Pancreas (tissue), 10 donors: ENCODE data around the gene TTC33. TPM values are rescaled to one million over a fixed set of nuclear protein-coding genes. Genes with fewer than 3 reads are reported as not detected.

Experiments
- ATAC-seq, 4 donors: fragments of 200-7000 bp; cut with Tn5 transposase; one replicate each; pipeline versions ENCODE4 v1.8.0 to v1.9.1; 2020; ENCODE audit warnings: mild to moderate bottlenecking in 4 of 4, moderate library complexity in 4 of 4
- DNase-seq, 6 donors: peaks; one replicate each; pipeline ENCODE4 v3.0.0-alpha.2; 2020
- FAIRE-seq: peaks from 2 replicates; lab custom pipeline; 2012; peaks lifted over from hg19 to GRCh38; lab: Jason Lieb, UNC
- H3K27ac ChIP-seq, 4 donors: fragments of 200-600 bp; sonication (generic); 1 replicate in 3 of 4; 2 replicates in 1 of 4; pipeline versions ENCODE4 v1.5.0 to v1.8.0; 2020
- H3K27me3 ChIP-seq, 4 donors: fragments of 200-600 bp; one replicate each; pipeline ENCODE4 v1.8.0; 2021
- H3K36me3 ChIP-seq, 3 donors: fragments of 200-600 bp; sonication (generic) in 1 of 3; one replicate each; pipeline versions ENCODE4 v1.5.0 to v1.8.0; 2020 to 2021
- H3K4me1 ChIP-seq, 3 donors: fragments of 200-600 bp; one replicate each; pipeline ENCODE4 v1.8.0; 2021
- H3K4me3 ChIP-seq, 4 donors: fragments of 200-600 bp; sonication (generic) in 2 of 4; one replicate each; pipeline versions ENCODE4 v1.5.0 to v1.8.0; 2020 to 2021
- H3K9me3 ChIP-seq, 4 donors: fragments of 200-600 bp; one replicate each; pipeline ENCODE4 v1.8.0; 2021
- WGBS, 2 donors: extraction: QIAGEN DNeasy Blood & Tissue Kit; methylation state at CpG; one replicate each; pipeline ENCODE4 v1.1.7; 2013; 5-methylcytosine and 5-hydroxymethylcytosine counted together
- intact Hi-C, 3 donors: fragments of 100-400 bp; cut with DNase I; formaldehyde crosslinking; loops; one replicate each; pipeline versions ENCODE4 v1.11.1 to v1.14.2; 2022
- polyA plus RNA-seq, 2 donors: library from polyadenylated mRNA; stranded (reverse); fragments of 200-250 nt; gene quantifications; one replicate each; pipeline ENCODE4 v1.2.3, GENCODE V29; 2013
- total RNA-seq, 6 donors: library from RNA; stranded (reverse); fragmentation: NEBNext Ultra II Directional in 4 of 6; extraction: Animal tissue kit (Norgen Biotek cat#: 25700) in 4 of 6; gene quantifications; one replicate each; pipeline versions ENCODE4 v1.2.1 to v1.2.4, GENCODE V29; 2021 to 2023
- TF ChIP-seq, protein P1 (sequence below), 4 donors: fragments of 200-600 bp; sonication (generic) in 3 of 4; IDR thresholded peaks; one replicate each; pipeline versions ENCODE4 v1.5.0 to v1.8.0; 2021; ENCODE audit warnings: antibody characterized with exemption in 4 of 4
- donor health status: healthy with polysubstance abuse.
- donor health status: DM: no; HTN: no; CAD: no; lungs with moderate emphysema.
- donor health status: DM: no; HTN: no; CAD: no.
- donor health status: control.
- donor health status: control.
- donor health status: Bipolar disorder and iron deficiency.
- donor health status: DM: yes; HTN: yes; CAD: no.
- donor health status: DM: no; HTN: no; CAD: no.
- donor health status: DM: no; HTN: no; CAD: no.
- donor health status: DM: yes; HTN: yes; CAD: no.

Gene TTC33
- total and polyA plus RNA-seq, 8 donors: 3.0 to 8.7 (median 5.5) TPM

DNA sequence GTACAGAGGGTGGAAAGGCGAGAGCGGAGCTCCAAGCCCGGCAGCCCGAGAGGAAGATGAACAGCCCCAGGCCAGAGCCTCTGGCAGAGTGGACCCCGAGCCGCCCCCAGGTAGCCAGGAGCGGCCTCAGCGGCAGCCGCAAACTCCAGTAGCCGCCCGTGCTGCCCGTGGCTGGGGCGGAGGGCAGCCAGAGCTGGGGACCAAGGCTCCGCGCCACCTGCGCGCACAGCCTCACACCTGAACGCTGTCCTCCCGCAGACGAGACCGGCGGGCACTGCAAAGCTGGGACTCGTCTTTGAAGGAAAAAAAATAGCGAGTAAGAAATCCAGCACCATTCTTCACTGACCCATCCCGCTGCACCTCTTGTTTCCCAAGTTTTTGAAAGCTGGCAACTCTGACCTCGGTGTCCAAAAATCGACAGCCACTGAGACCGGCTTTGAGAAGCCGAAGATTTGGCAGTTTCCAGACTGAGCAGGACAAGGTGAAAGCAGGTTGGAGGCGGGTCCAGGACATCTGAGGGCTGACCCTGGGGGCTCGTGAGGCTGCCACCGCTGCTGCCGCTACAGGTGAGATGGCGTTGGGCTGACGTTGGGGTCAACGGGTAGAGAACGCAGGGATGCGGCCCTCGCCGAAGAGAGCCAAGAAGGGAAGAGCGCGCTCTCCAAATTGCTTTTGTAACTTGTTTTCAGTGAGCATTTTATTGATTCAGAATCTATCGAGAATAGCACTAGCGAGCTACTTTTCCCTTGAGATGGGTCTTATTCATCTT lies 75.7 kb downstream of the TTC33 start, which contains the start of gene PTGER4:
Gene PTGER4, plus strand, starts transcription at position 3 of the 769 bp plus-strand sequence. CDS start 1,079 bp downstream, outside the sequence.
- peak within 1 kb of the TSS; percentile 74 to 91 (median 87) for H3K4me3 ChIP-seq
- TF ChIP-seq, protein P1, sequence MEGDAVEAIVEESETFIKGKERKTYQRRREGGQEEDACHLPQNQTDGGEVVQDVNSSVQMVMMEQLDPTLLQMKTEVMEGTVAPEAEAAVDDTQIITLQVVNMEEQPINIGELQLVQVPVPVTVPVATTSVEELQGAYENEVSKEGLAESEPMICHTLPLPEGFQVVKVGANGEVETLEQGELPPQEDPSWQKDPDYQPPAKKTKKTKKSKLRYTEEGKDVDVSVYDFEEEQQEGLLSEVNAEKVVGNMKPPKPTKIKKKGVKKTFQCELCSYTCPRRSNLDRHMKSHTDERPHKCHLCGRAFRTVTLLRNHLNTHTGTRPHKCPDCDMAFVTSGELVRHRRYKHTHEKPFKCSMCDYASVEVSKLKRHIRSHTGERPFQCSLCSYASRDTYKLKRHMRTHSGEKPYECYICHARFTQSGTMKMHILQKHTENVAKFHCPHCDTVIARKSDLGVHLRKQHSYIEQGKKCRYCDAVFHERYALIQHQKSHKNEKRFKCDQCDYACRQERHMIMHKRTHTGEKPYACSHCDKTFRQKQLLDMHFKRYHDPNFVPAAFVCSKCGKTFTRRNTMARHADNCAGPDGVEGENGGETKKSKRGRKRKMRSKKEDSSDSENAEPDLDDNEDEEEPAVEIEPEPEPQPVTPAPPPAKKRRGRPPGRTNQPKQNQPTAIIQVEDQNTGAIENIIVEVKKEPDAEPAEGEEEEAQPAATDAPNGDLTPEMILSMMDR (IDR thresholded peaks at IDR 0.05): no peak
- peaks cover 0 to 27% (median 9%) of the 10 kb centered on the region in 3 donors for H3K4me1 ChIP-seq
- peak; percentile 21 to 36 (median 28) for ATAC-seq
- FAIRE-seq: no peak
- no peaks in the 10 kb centered on the region for H3K9me3 ChIP-seq
- intact Hi-C loops: loop anchor here in 2 of 3 donors (5.0 to 10.0 kb wide), 3 partner anchors 735 to 965 kb away; no protein-coding TSS in a partner anchor
- no peaks in the 10 kb centered on the region for H3K27me3 ChIP-seq
- peak within 1 kb of the TSS; percentile 66 to 95 (median 84) for H3K27ac ChIP-seq
- 1% methylated on average over 37 to 44 of the region's 44 CpGs for WGBS, 2 donors
- DNase-seq: peak; percentile 29 to 74 (median 52)
- peaks cover 0 to 3% (median 0%) of the 10 kb centered on the region in 3 donors for H3K36me3 ChIP-seq

DNA sequence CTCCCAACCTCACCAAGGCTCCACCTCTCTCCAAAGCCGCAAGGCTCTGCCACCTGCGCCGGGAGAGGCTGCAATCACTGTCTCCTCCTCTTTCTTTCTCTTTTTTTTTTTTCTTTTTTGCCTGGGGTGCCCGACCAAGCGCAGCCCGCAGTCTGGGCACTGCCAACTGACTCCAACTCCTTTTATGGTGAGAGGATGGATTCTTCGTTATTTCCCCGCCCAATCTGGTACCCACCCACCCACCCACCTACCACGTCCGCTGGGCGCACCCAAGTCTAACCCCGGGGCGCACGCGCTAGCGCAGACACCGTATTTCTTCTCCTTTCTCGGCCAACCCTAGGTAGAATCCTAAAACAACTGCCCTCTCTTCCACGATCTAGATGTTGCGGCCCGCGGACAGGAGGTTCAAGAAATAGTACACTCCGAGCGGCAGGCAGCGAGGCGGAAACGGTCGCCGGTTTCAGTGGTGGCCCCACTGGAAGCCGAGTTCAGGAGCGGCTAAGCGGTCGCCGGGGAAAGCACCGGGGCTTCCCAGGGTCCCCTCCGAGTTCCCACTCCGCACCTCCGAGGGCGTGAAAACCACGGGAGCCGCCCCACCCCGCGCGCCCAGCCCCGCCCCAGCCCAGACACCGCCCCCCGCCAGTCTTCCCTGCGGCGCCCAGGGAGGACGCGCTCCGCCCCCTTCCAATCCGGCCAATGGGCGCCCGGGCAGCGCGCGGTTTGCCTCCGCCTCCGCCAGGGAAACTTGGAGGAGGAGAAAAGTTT lies 76.4 kb downstream of the TTC33 start:
- TF ChIP-seq, protein P1 (IDR thresholded peaks at IDR 0.05): no peak
- intact Hi-C loops: no loop called here
- DNase-seq (peak; percentile 91 to 98 (median 94)), FAIRE-seq (no peak), ATAC-seq (peak; percentile 81 to 91 (median 88))
- Histone ChIP-seq H3K36me3 (peaks cover 0 to 3% (median 0%) of the 10 kb centered on the region in 3 donors), H3K27ac (peak overlapping the region; percentile 66 to 95 (median 84)), H3K9me3 (no peaks in the 10 kb centered on the region), H3K27me3 (no peaks in the 10 kb centered on the region), H3K4me3 (peak overlapping the region; percentile 74 to 91 (median 87)), H3K4me1 (peaks cover 0 to 21% (median 9%) of the 10 kb centered on the region in 3 donors)
- WGBS, 2 donors: 1% methylated on average over 34 to 60 of the region's 60 CpGs

DNA sequence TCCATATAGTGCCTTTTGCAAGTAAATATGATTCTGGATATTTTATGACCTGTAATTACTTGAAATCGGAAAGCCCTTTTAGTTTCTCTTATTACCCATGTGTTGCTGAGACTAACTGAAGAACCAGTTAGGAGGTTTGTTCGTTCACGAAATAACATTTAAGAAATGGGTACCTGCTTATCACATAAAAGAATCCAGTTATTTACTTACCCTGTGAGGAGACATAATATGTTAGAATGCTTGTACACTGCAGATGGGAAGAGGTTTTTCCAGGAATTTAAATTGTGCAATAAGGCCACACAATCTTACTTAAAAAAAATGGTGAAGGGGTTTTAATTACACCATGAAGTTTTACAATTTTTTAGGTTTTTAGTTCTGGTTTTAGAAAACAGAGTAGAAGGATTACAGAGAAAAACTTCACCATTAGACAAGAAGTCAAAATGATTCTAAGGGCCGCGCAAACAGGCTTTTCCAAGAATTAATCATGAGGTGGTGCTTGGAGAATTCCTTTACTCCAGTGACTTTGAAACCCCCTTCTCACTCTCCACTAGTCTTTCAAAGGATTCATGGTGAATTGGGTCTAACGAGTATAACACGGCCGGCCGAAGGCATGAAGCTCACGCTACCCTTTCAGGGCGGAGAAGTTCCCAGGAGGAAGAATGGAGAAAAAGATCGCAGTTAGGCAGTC lies 77.2 kb downstream of the TTC33 start:
- peak overlapping the region; percentile 66 to 95 (median 84) for H3K27ac ChIP-seq
- FAIRE-seq: no peak
- H3K4me1 ChIP-seq: peaks cover 0 to 21% (median 9%) of the 10 kb centered on the region in 3 donors
- peaks cover 0 to 3% (median 0%) of the 10 kb centered on the region in 3 donors for H3K36me3 ChIP-seq
- no peaks in the 10 kb centered on the region for H3K9me3 ChIP-seq
- TF ChIP-seq, protein P1 (IDR thresholded peaks at IDR 0.05): no peak
- H3K4me3 ChIP-seq: peak overlapping the region; percentile 74 to 91 (median 87)
- ATAC-seq: no peak
- no peaks in the 10 kb centered on the region for H3K27me3 ChIP-seq
- 5% methylated on average over 12 of the region's 12 CpGs for WGBS, 2 donors
- no peak for DNase-seq
- intact Hi-C loops: no loop called here

DNA sequence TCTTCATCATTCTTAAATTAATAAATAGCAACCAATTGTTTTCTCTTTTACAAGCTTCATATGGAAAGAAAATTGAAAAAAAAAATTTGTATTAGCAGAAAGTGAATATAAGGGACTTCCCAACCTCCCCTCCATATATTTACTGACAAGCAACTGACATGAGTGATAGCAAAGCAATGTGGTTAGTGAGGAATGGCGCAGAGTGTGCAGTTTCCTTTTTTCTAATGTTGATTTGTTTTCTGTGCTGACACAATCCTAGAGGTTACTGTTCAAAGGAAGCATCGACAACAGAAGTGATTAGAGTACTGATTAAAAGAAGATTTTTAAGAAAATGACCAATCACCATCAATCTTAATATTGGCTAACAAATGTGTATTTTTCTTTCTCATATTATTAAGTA lies 77.7 kb downstream of the TTC33 start:
- intact Hi-C loops: no loop called here
- Histone ChIP-seq H3K9me3 (no peaks in the 10 kb centered on the region), H3K4me3 (peak overlapping the region in 2 of 4 donors; percentile 86 to 88), H3K36me3 (peaks cover 0 to 3% (median 0%) of the 10 kb centered on the region in 3 donors), H3K4me1 (peaks cover 0 to 21% (median 9%) of the 10 kb centered on the region in 3 donors), H3K27me3 (no peaks in the 10 kb centered on the region), H3K27ac (peak overlapping the region in 2 of 4 donors; percentile 93 to 95)
- FAIRE-seq (no peak), DNase-seq (no peak), ATAC-seq (no peak)
- WGBS, 2 donors: 20 to 31% methylated on average over 2 of the region's 2 CpGs
- TF ChIP-seq, protein P1 (IDR thresholded peaks at IDR 0.05): no peak
